Progenitor cell of endocrine pancreas (in vitro differentiated cells): ENCODE data around the gene RAB11FIP2. TPM values are rescaled to one million over a fixed set of nuclear protein-coding genes. Genes with fewer than 3 reads are reported as not detected.

Source experiments
- DNase-seq: peaks from one replicate; pipeline ENCODE4 v3.0.0; 2021; ENCODE audit warnings: low spot score; ENCODE audit not compliant: unreplicated experiment
- H3K27ac Mint-ChIP-seq: 2 replicates; pipeline ENCODE4 v1.8.0; 2021; ENCODE audit warnings: mild to moderate bottlenecking, moderate library complexity, mixed read lengths
- H3K27me3 Mint-ChIP-seq: 2 replicates; pipeline ENCODE4 v1.8.0; 2021; ENCODE audit warnings: mixed read lengths
- H3K36me3 Mint-ChIP-seq: 2 replicates; pipeline ENCODE4 v1.8.0; 2022; ENCODE audit warnings: mixed read lengths; ENCODE audit not compliant: insufficient read depth
- H3K4me1 Mint-ChIP-seq: 2 replicates; pipeline ENCODE4 v1.8.0; 2021; ENCODE audit warnings: low read depth, mixed read lengths
- H3K4me3 Mint-ChIP-seq: 2 replicates; pipeline ENCODE4 v1.8.0; 2021; ENCODE audit warnings: low read depth, mild to moderate bottlenecking, moderate library complexity, mixed read lengths
- H3K9me3 Mint-ChIP-seq: 2 replicates; pipeline ENCODE4 v1.8.0; 2021; ENCODE audit warnings: low read depth, mixed read lengths
- CTCF ChIP-seq: fragments of 200-600 bp; sonication (generic); IDR thresholded peaks from one replicate; pipeline ENCODE4 v1.5.0; 2021; ENCODE audit warnings: antibody characterized with exemption, mild to moderate bottlenecking; ENCODE audit not compliant: unreplicated experiment
- total RNA-seq: library from RNA; stranded (reverse); gene quantifications from 2 replicates; pipeline ENCODE4 v1.2.1, GENCODE V29; 2021

RAB11FIP2 gene
- total RNA-seq, 1 donor from 2014 or later, result 17.6 TPM

- H3K4me3 Mint-ChIP-seq, result no peak overlapping the region
- H3K27me3 Mint-ChIP-seq, result no peaks in the 10 kb centered on the region
- peaks cover 4% of the 10 kb centered on the region for H3K9me3 Mint-ChIP-seq
- H3K36me3 Mint-ChIP-seq, result no peaks in the 10 kb centered on the region
- TF ChIP-seq CTCF, result no peak
- peaks cover 1% of the 10 kb centered on the region for H3K4me1 Mint-ChIP-seq
- H3K27ac Mint-ChIP-seq, result no peak overlapping the region
- DNase-seq, result no peak
These were observed 57.9 kb downstream of the RAB11FIP2 start for GRCh38 chr10:117988814-117989213.

- TF ChIP-seq CTCF, result no peak
- Mint-ChIP-seq H3K9me3 (peaks cover 4% of the 10 kb centered on the region), H3K36me3 (no peaks in the 10 kb centered on the region), H3K4me1 (peaks cover 1% of the 10 kb centered on the region), H3K4me3 (no peak overlapping the region), H3K27me3 (no peaks in the 10 kb centered on the region), H3K27ac (no peak overlapping the region)
- no peak for DNase-seq
These were observed 59.4 kb downstream of the RAB11FIP2 start for GRCh38 chr10:117987244-117987909.

- Mint-ChIP-seq H3K36me3 (no peaks in the 10 kb centered on the region), H3K27ac (no peak overlapping the region), H3K9me3 (peaks cover 4% of the 10 kb centered on the region), H3K27me3 (no peaks in the 10 kb centered on the region), H3K4me3 (no peak overlapping the region), H3K4me1 (peaks cover 1% of the 10 kb centered on the region)
- TF ChIP-seq CTCF, result no peak
- DNase-seq, result no peak
These were observed 62.8 kb downstream of the RAB11FIP2 start for GRCh38 chr10:117983961-117984360.

GRCh38 chr10:117980755-117981702 is 65.7 kb downstream of the RAB11FIP2 start:
- H3K4me3 Mint-ChIP-seq, result no peak overlapping the region
- no peak overlapping the region for H3K27ac Mint-ChIP-seq
- DNase-seq, result no peak
- peaks cover 1% of the 10 kb centered on the region for H3K4me1 Mint-ChIP-seq
- TF ChIP-seq CTCF, result no peak
- H3K27me3 Mint-ChIP-seq, result no peaks in the 10 kb centered on the region
- no peaks in the 10 kb centered on the region for H3K36me3 Mint-ChIP-seq
- peaks cover 3% of the 10 kb centered on the region for H3K9me3 Mint-ChIP-seq

GRCh38 chr10:117980216-117980615 is 66.5 kb downstream of the RAB11FIP2 start:
- Mint-ChIP-seq H3K9me3 (peaks cover 3% of the 10 kb centered on the region), H3K27me3 (no peaks in the 10 kb centered on the region), H3K4me3 (no peak overlapping the region), H3K27ac (no peak overlapping the region), H3K4me1 (peaks cover 1% of the 10 kb centered on the region), H3K36me3 (no peaks in the 10 kb centered on the region)
- TF ChIP-seq CTCF, result no peak
- no peak for DNase-seq
